Stimulated activated CD4-positive, alpha-beta T cell treated with anti-CD3 and anti-CD28 coated beads, Interleukin-15, amount 100 ng/mL, for 48 hours (primary cell): ENCODE measurements around the gene HOATZ.

Source experiments
- DNase-seq, 2 donors: peaks; one replicate each; pipeline ENCODE4 v3.0.0-alpha.2; 2020; ENCODE audit warnings: low read depth in 2 of 2

The HOATZ gene

GRCh38 chr11:111522426-111522825 is 7.8 kb downstream of the HOATZ start:
- no peak for DNase-seq

GRCh38 chr11:111523343-111523742 is 8.8 kb downstream of the HOATZ start:
- DNase-seq: no peak

- no peak for DNase-seq
These were observed 9.5 kb downstream of the HOATZ start for GRCh38 chr11:111524056-111524455.

GRCh38 chr11:111525456-111525855 is 10.9 kb downstream of the HOATZ start:
- no peak for DNase-seq

DNA sequence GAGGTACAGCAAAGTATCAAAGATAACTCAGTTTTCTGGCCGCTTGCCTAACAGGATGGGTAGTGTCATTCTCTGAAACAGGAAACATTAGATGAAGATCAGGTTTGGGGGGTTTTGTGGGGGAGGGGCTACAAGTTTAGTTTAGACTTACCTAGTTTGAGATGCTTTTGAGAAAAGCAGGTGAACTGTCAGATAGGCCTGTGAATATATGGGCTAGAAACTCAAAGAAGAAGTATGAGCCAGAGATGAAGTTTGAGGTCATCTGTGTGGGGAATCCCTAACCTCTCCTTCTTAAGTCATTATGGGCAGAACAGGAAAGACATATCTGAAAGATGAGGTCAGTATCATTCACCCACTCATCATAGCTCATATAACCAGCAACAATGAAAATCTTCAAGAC is 11.9 kb downstream of the HOATZ start:
- no peak for DNase-seq

GRCh38 chr11:111527279-111527678 is 12.7 kb downstream of the HOATZ start:
- no peak for DNase-seq

DNA sequence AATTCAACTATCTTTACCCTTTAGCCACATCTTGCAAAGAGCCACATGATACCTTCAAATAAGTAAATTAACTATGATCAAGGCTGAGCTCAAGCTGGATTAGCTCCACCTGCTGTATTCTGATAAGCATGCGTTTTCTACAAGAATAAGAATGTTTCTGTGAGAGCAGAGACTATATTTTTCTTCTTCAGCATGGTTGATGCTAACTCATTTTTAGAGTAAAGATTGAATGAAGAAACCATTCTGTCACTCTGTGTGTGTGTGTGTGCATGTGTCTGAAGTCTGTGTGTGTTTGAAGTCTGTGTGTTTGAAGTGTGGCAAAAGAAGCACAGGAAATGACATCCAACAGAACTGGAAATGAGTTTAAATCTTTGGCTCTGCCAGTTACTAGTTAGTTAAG is 14.0 kb downstream of the HOATZ start:
- no peak for DNase-seq

GRCh38 chr11:111530091-111530490 is 15.5 kb downstream of the HOATZ start:
- no peak for DNase-seq

GRCh38 chr11:111531136-111531535 is 16.6 kb downstream of the HOATZ start:
- no peak for DNase-seq

DNA sequence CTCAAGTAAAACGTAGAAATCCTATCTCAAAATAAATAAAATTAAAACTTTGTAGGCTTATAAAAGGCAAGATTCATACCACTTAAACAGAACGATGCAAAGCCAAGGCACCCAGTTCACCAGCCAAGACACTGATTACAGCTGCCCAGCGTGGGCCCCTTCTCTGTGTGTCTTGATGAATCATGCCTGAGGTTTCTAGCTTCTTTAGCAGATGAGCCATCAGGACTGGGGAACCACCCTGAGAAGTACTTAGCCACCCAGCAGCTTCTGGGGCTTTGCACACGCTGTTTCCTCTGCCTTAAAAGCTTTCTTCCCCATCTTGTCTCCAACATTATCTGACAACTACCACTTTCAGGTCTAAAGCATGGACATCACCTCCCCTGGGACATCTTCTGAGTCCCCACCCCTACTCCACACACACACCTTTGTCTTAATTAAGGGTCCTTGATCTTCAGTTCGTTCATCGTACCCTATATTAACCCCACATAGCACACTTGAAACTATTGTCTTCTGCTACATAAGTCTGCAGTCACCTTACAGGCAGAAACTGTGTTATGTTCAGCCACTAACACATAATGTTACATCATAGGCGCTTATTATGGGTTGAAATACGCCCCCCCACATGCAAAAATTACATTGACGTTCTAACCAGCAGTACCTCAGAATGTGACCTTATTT is 17.2 kb downstream of the HOATZ start:
- DNase-seq: peak; percentile 70

DNA sequence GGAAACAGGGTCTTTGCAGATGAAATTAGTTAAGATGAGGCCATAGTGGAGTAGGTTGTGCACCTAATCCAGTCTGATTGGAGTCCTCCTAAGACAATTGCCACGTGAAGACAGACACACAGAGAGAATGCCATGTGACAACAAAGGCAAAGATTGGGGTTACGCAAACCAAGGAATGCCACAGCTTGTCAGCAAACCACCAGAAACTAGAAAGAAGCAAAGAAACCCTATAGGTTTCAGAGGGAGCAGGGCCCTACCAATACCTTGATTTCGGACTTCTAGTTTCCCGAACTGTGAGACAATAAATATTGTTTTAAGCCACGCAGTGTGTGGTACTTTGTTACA is 17.8 kb downstream of the HOATZ start:
- no peak for DNase-seq

DNA sequence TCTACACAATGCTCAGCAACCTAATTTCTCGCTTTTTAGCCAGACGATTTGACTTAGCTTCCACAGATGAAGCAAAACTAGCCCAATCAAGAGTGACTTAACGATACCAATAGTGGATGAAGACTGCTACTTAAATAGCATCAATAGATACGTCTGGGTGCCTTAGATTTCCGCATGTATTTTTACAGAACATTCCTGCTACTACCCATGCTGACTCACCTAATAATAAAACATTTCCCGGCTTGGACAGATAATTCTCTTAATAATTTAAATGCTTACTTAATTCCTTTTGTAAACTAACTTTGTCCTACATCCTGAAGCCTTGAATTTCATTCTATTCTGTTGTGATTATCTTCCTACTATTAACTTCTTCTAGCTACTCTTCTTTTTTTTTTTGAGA is 20.7 kb downstream of the HOATZ start:
- no peak for DNase-seq

DNA sequence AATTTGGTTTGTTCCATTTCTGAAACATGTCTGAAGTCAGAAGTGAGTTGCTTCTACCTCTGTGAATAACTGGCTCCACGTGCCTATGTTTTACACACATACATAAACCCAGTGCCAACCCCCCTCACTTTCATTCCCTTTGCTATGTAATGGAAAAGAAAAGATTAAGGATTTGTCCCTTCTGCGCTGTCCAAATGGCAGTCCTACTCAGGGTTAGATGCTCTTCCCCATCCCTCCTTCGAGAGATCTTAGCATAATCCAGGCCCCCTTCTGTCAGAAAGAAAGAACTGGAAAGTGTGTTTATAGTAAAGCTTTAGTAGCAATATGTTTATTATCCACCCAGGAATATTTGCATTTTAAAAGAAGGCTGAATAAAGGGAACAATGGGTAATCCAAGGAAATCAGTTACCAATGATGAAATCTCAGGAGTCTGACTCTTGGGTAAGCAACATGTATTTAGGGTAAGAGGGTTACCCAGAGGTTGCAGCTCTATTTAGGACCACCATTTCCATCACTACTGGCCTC is 22.8 kb downstream of the HOATZ start:
- DNase-seq: no peak

DNA sequence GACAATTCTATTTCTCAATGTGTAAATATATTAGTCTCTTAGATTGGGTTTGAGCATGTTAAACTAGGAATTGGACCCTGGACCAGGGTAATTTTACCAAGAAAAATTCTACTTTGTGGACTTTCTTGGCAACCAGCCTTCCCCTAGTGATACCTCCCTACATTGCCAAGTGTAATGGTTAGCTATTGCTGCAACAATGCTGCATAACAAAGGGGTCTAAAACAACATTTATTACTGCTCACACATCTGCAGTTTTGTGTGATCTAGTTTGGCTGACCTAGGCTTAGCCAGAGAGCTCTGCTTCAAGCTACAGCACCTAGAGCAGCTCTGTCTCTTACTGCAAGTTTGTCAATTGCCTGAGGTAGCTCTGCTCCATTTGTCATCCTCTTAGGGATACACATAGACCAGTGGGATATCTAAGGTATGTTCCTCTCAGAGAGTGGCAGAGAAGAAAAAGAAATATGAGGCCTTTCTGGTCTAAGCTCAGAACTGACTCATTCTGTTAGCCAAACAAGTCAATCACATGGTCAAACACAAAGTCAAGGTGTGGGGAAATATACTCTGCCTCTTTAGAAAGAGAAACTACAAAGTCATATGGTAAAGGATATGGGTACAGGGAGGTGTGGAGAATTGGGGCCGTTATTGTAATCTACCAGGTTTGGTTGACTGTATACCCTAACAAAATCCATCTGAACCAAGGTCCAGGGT is 24.0 kb downstream of the HOATZ start:
- no peak for DNase-seq

GRCh38 chr11:111539426-111540113 is 25.0 kb downstream of the HOATZ start:
- DNase-seq: no peak

GRCh38 chr11:111540114-111540936 is 25.7 kb downstream of the HOATZ start, which contains the start of gene LAYN:
Gene LAYN (plus strand): TSS chr11:111540720. CDS start chr11:111540844, 124 bp downstream.
- peak in 1 of 2 donors; percentile 6 for DNase-seq

GRCh38 chr11:111540937-111541253 is 26.3 kb downstream of the HOATZ start:
- no peak for DNase-seq

- DNase-seq: no peak
These were observed 26.9 kb downstream of the HOATZ start for GRCh38 chr11:111541254-111542061.

DNA sequence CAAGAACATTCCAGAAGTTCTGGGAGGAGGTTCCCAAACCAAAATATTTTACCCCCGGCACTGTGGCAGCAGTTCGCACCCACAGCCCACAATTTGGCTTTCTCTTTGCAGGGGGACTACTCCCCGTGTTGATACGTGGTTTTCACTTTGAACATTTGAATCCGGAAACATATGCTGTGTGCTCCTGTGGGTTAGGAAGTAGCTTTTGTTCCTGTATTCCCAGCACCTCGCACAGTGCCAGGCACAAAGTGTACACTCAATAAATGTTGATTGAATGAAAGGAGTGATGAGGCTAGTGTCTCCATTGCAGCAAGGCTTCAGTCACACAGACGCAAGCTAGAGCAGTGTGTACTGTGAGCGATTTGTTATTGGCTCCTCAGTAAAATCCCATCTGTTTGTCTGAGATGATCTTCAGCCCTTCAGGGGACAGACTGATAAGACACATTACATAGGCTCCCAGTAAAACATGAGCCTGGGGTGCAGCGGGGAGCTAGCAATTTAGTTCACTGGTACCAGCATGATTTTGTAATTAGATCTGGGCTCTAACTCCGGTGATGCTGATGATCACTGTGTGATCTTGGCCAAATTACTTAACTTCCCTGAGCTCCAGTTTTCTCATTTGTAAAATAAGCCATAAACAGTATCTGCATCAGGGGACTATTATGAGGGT is 28.2 kb downstream of the HOATZ start:
- no peak for DNase-seq

GRCh38 chr11:111548525-111548924 is 33.9 kb downstream of the HOATZ start:
- DNase-seq: no peak
